Liver (tissue), 9 donors: ENCODE data around the gene ITPKA. TPM values are rescaled to one million over a fixed set of nuclear protein-coding genes. Genes with fewer than 3 reads are reported as not detected.

Experiments
- DNase-seq: peaks from one replicate; pipeline ENCODE4 v3.0.0-alpha.2; 2017; ENCODE audit warnings: low spot score
- H3K27ac ChIP-seq, 2 donors: one replicate each; pipeline ENCODE4 v1.7.0; 2013; ENCODE audit warnings: inconsistent platforms in 2 of 2, low read length in 2 of 2, control low read depth in 1 of 2, low read depth in 1 of 2, mild to moderate bottlenecking in 1 of 2
- H3K27me3 ChIP-seq, 4 donors: one replicate each; pipeline versions ENCODE4 v1.6.1 to v1.7.0; 2013; ENCODE audit warnings: low read length in 3 of 4, inconsistent platforms in 1 of 4, mild to moderate bottlenecking in 1 of 4, moderate library complexity in 1 of 4; ENCODE audit not compliant: control insufficient read depth in 4 of 4, insufficient read depth in 4 of 4
- H3K36me3 ChIP-seq, 4 donors: one replicate each; pipeline versions ENCODE4 v1.6.1 to v1.7.0; 2013; ENCODE audit warnings: low read length in 3 of 4, mild to moderate bottlenecking in 3 of 4, low read depth in 1 of 4, moderate library complexity in 1 of 4; ENCODE audit not compliant: control insufficient read depth in 4 of 4, insufficient read depth in 3 of 4
- H3K4me1 ChIP-seq, 4 donors: one replicate each; pipeline versions ENCODE4 v1.6.1 to v1.7.0; 2013; ENCODE audit warnings: low read length in 3 of 4, mild to moderate bottlenecking in 3 of 4, moderate library complexity in 1 of 4; ENCODE audit not compliant: control insufficient read depth in 4 of 4, insufficient read depth in 4 of 4
- H3K4me3 ChIP-seq, 3 donors: one replicate each; pipeline versions ENCODE4 v1.6.1 to v1.7.0; 2013; ENCODE audit warnings: low read length in 3 of 3, control low read depth in 1 of 3, low read depth in 1 of 3, mild to moderate bottlenecking in 1 of 3
- H3K9ac ChIP-seq, 2 donors: one replicate each; pipeline ENCODE4 v1.7.0; 2013; ENCODE audit warnings: low read length in 2 of 2, mild to moderate bottlenecking in 2 of 2, moderate library complexity in 2 of 2, control low read depth in 1 of 2, low read depth in 1 of 2
- H3K9me3 ChIP-seq, 4 donors: one replicate each; pipeline versions ENCODE4 v1.6.1 to v1.7.0; 2013; ENCODE audit warnings: low read length in 3 of 4; ENCODE audit not compliant: control insufficient read depth in 4 of 4
- ATF3 ChIP-seq: IDR thresholded peaks from 2 replicates; pipeline ENCODE4 v1.6.1; 2016; ENCODE audit warnings: antibody characterized with exemption
- FOXA2 ChIP-seq: IDR thresholded peaks from 2 replicates; pipeline ENCODE4 v1.6.1; 2016; ENCODE audit warnings: antibody characterized with exemption
- GABPA ChIP-seq, 2 donors: IDR thresholded peaks in 1 of 2; conservative IDR thresholded peaks in 1 of 2; 2 replicates each; pipeline ENCODE4 v1.6.1; 2016; ENCODE audit warnings: antibody characterized with exemption in 2 of 2, mild to moderate bottlenecking in 1 of 2, moderate library complexity in 1 of 2
- HNF4G ChIP-seq: IDR thresholded peaks from 2 replicates; pipeline ENCODE4 v1.6.1; 2016; ENCODE audit warnings: antibody characterized with exemption
- JUND ChIP-seq, 2 donors: IDR thresholded peaks; 2 replicates each; pipeline ENCODE4 v1.6.1; 2016; ENCODE audit warnings: antibody characterized with exemption in 2 of 2
- RAD21 ChIP-seq, 2 donors: IDR thresholded peaks; 2 replicates each; pipeline ENCODE4 v1.6.1; 2016; ENCODE audit warnings: antibody characterized with exemption in 2 of 2, mild to moderate bottlenecking in 2 of 2
- REST ChIP-seq: IDR thresholded peaks from 2 replicates; pipeline ENCODE4 v1.6.1; 2016; ENCODE audit warnings: antibody characterized with exemption, mild to moderate bottlenecking
- TAF1 ChIP-seq: conservative IDR thresholded peaks from 2 replicates; pipeline ENCODE4 v1.6.1; 2016; ENCODE audit warnings: antibody characterized with exemption, mild to moderate bottlenecking
- YY1 ChIP-seq: IDR thresholded peaks from 2 replicates; pipeline ENCODE4 v1.6.1; 2016; ENCODE audit warnings: antibody characterized with exemption, mild to moderate bottlenecking
- ZBTB33 ChIP-seq: IDR thresholded peaks from 2 replicates; pipeline ENCODE4 v1.6.1; 2016; ENCODE audit warnings: antibody characterized with exemption
- WGBS: extraction: QIAGEN DNeasy Blood & Tissue Kit; methylation state at CpG from one replicate; pipeline ENCODE4 v1.1.7; 2013; 5-methylcytosine and 5-hydroxymethylcytosine counted together
- polyA plus RNA-seq, 2 donors: library from polyadenylated mRNA; stranded (reverse) in 1 of 2; unstranded in 1 of 2; fragments of 200-250 nt in 1 of 2; fragments of >200 nt in 1 of 2; fragmentation: Nextera tagmentation in 1 of 2; extraction: Ambion mirVana in 1 of 2; gene quantifications; one replicate each; pipeline versions ENCODE4 v1.2.1 to v1.2.3, GENCODE V29; 2013 to 2015
- total RNA-seq, 2 donors: library from RNA; depleted of rRNA; stranded (reverse); fragments of >200 nt; gene quantifications; one replicate each; pipeline ENCODE4 v1.2.3, GENCODE V29; 2014
- donor health status: healthy.
- donor health status: healthy.
- donor health status: healthy.
- donor health status: healthy.
- donor health status: healthy.

The ITPKA gene
- total and polyA plus RNA-seq, 4 donors, result 0.36 to 2.4 (median 1.2) TPM

- Histone ChIP-seq H3K36me3 (peaks cover 6 to 35% (median 10%) of the 10 kb centered on the region in 4 donors), H3K4me1 (no peaks in the 10 kb centered on the region), H3K27ac (no peak overlapping the region), H3K27me3 (no peaks in the 10 kb centered on the region), H3K9me3 (no peaks in the 10 kb centered on the region), H3K4me3 (no peak overlapping the region), H3K9ac (no peak overlapping the region)
- WGBS, result 95% methylated on average over 11 of the region's 11 CpGs
- TF ChIP-seq RAD21 (IDR thresholded peaks at IDR 0.05), result no peak
- no peak for TF ChIP-seq FOXA2
- DNase-seq, result no peak
These were observed 43.2 kb downstream of the ITPKA start for GRCh38 chr15:41536866-41537265.

- Histone ChIP-seq H3K27ac (peak overlapping the region; percentile 61 to 73), H3K9ac (peak overlapping the region; percentile 52 to 96), H3K9me3 (no peaks in the 10 kb centered on the region), H3K36me3 (no peaks in the 10 kb centered on the region), H3K4me3 (peak overlapping the region; percentile 65 to 96 (median 88)), H3K4me1 (peaks cover 0 to 7% (median 1%) of the 10 kb centered on the region in 4 donors), H3K27me3 (no peaks in the 10 kb centered on the region)
- WGBS, result 7% methylated on average over 8 of the region's 8 CpGs
- no peak for DNase-seq
- TF ChIP-seq GABPA (IDR thresholded peaks at IDR 0.05 in 1 of 2, conservative IDR thresholded peaks at IDR 0.05 in 1 of 2), result no peak
- TF ChIP-seq YY1, result no peak
- TF ChIP-seq JUND (IDR thresholded peaks at IDR 0.05), result no peak
- no peak for TF ChIP-seq TAF1
- no peak for TF ChIP-seq ZBTB33
These were observed 49.8 kb downstream of the ITPKA start for GRCh38 chr15:41543521-41543870.

- TF ChIP-seq REST, result no peak
- TF ChIP-seq JUND (IDR thresholded peaks at IDR 0.05), result no peak
- no peak for TF ChIP-seq RAD21 (IDR thresholded peaks at IDR 0.05)
- no peak for TF ChIP-seq HNF4G
- TF ChIP-seq ATF3, result no peak
- peak overlapping the region in 1 of 3 donors; percentile 65 for H3K4me3 ChIP-seq
- no peaks in the 10 kb centered on the region for H3K36me3 ChIP-seq
- no peak overlapping the region for H3K9ac ChIP-seq
- H3K4me1 ChIP-seq, result peaks cover 0 to 7% (median 1%) of the 10 kb centered on the region in 4 donors
- DNase-seq, result no peak
- H3K9me3 ChIP-seq, result no peaks in the 10 kb centered on the region
- 72% methylated on average over 15 of the region's 15 CpGs for WGBS
- H3K27me3 ChIP-seq, result no peaks in the 10 kb centered on the region
- no peak overlapping the region for H3K27ac ChIP-seq
These were observed 51.0 kb downstream of the ITPKA start for GRCh38 chr15:41544650-41545015.
